HepG2 (cell line): ENCODE measurements around the gene PANK2. TPM values are rescaled to one million over a fixed set of nuclear protein-coding genes. Genes with fewer than 3 reads are reported as not detected.
A peak's percentile ranks its signal among the peaks of the same experiment; 100 is the strongest.

Source experiments
- ATF1 ChIP-seq: IDR thresholded peaks from 2 replicates; pipeline ENCODE4 v1.6.1; 2016; ENCODE audit warnings: mild to moderate bottlenecking, control low read depth
- EEA1 ChIP-seq: sonication (generic); formaldehyde crosslinking; IDR thresholded peaks from 2 replicates; pipeline ENCODE4 v1.5.1; 2020; ENCODE audit warnings: mild to moderate bottlenecking, missing genetic modification reagents, borderline replicate concordance
- FIP1L1 ChIP-seq: fragments of 200-400 bp; formaldehyde crosslinking; IDR thresholded peaks from 2 replicates; pipeline ENCODE4 v1.6.1; 2018; ENCODE audit warnings: low read depth, mild to moderate bottlenecking, low read length, moderate library complexity, borderline replicate concordance; ENCODE audit not compliant: insufficient read depth
- GABPA ChIP-seq, 2 experiments: IDR thresholded peaks; 2 replicates each; pipeline ENCODE4 v1.6.1; 2011 to 2016; ENCODE audit warnings: low read depth in 2 of 2, low read length in 1 of 2, missing biosample characterization in 1 of 2, missing genetic modification characterization in 1 of 2
- KAT2B ChIP-seq: fragments of 150-350 bp; IDR thresholded peaks from 2 replicates; pipeline ENCODE4 v1.6.1; 2014; ENCODE audit warnings: low read depth, low read length, borderline replicate concordance
- MATR3 ChIP-seq: sonication (generic); formaldehyde crosslinking; IDR thresholded peaks from 2 replicates; pipeline ENCODE4 v1.4.0; 2020; ENCODE audit warnings: missing genetic modification reagents
- NONO ChIP-seq, 2 experiments: fragments of 450-650 bp in 1 of 2; sonication (generic) in 1 of 2; formaldehyde crosslinking in 1 of 2; IDR thresholded peaks in 1 of 2; conservative IDR thresholded peaks in 1 of 2; 2 replicates each; pipeline versions ENCODE4 v1.6.1 to v1.8.0; 2017 to 2022; ENCODE audit warnings: mild to moderate bottlenecking in 1 of 2, missing genetic modification reagents in 1 of 2, moderate library complexity in 1 of 2
- NR2F6 ChIP-seq, 2 experiments: IDR thresholded peaks; 2 replicates each; pipeline ENCODE4 v1.6.1; 2016; ENCODE audit warnings: antibody characterized with exemption in 1 of 2, mild to moderate bottlenecking in 1 of 2
- PAWR ChIP-seq: sonication (generic); formaldehyde crosslinking; IDR thresholded peaks from 2 replicates; pipeline ENCODE4 v1.4.0; 2020; ENCODE audit warnings: missing genetic modification reagents, mild to moderate bottlenecking, borderline replicate concordance
- POGZ ChIP-seq: sonication (generic); formaldehyde crosslinking; IDR thresholded peaks from 2 replicates; pipeline ENCODE4 v1.4.0; 2020; ENCODE audit warnings: mild to moderate bottlenecking, missing genetic modification reagents
- SOX13 ChIP-seq, 3 experiments: fragments of 450-650 bp in 1 of 3; sonication (generic) in 1 of 3; formaldehyde crosslinking in 1 of 3; IDR thresholded peaks in 2 of 3; conservative IDR thresholded peaks in 1 of 3; 2 replicates each; pipeline versions ENCODE4 v1.5.0 to v1.6.1; 2016 to 2020; ENCODE audit warnings: antibody characterized with exemption in 1 of 3, mild to moderate bottlenecking in 1 of 3, missing compliant biosample characterization in 1 of 3, missing genetic modification reagents in 1 of 3, moderate library complexity in 1 of 3
- SRF ChIP-seq: IDR thresholded peaks from 2 replicates; pipeline ENCODE4 v1.6.1; 2011; ENCODE audit warnings: mild to moderate bottlenecking, low read depth, low read length, moderate library complexity
- ZMAT3 ChIP-seq: sonication (generic); formaldehyde crosslinking; conservative IDR thresholded peaks from 2 replicates; pipeline ENCODE4 v1.7.0; 2021; ENCODE audit warnings: missing genetic modification reagents
- ZMYM4 ChIP-seq: sonication (generic); formaldehyde crosslinking; IDR thresholded peaks from 2 replicates; pipeline ENCODE4 v1.8.1; 2023; ENCODE audit warnings: mild to moderate bottlenecking, missing genetic modification reagents
- ZNF33A ChIP-seq: sonication (generic); formaldehyde crosslinking; IDR thresholded peaks from 2 replicates; pipeline ENCODE4 v1.5.1; 2020; ENCODE audit warnings: missing genetic modification reagents, mild to moderate bottlenecking, moderate library complexity, borderline replicate concordance
- ZNF451 ChIP-seq: sonication (generic); formaldehyde crosslinking; IDR thresholded peaks from 2 replicates; pipeline ENCODE4 v1.5.0; 2020; ENCODE audit warnings: mild to moderate bottlenecking, missing genetic modification reagents
- polyA plus RNA-seq, 8 experiments: library from polyadenylated mRNA; depleted of rRNA in 3 of 8; stranded (reverse) in 7 of 8; unstranded in 1 of 8; fragments of >200 nt; fragmentation: Illumina TruSeq in 4 of 8; extraction: Trizol in 4 of 8; gene quantifications; 2 replicates each; pipeline versions ENCODE4 v1.2.1 to v1.2.3, GENCODE V29; 2011 to 2016; ENCODE audit warnings: low read depth in 4 of 8, missing spikeins in 1 of 8, mixed read lengths in 1 of 8; ENCODE audit not compliant: insufficient read depth in 1 of 8
- total RNA-seq, 5 experiments: library from RNA; depleted of rRNA; stranded (reverse); fragments of >200 nt; fragmentation: Illumina TruSeq; extraction: Trizol; gene quantifications; 2 replicates each; pipeline ENCODE4 v1.2.3, GENCODE V29; 2016; ENCODE audit warnings: low read depth in 1 of 5
- TF ChIP-seq, protein P1 (sequence below): sonication (generic); formaldehyde crosslinking; IDR thresholded peaks from 2 replicates; pipeline ENCODE4 v1.4.0; 2020; ENCODE audit warnings: missing genetic modification reagents
- TF ChIP-seq, protein P2 (sequence below): sonication (generic); formaldehyde crosslinking; IDR thresholded peaks from 2 replicates; pipeline ENCODE4 v1.5.1; 2020; ENCODE audit warnings: mild to moderate bottlenecking, missing genetic modification reagents, moderate library complexity
- TF ChIP-seq, protein P3 (sequence below): sonication (generic); formaldehyde crosslinking; IDR thresholded peaks from 2 replicates; pipeline ENCODE4 v1.5.0; 2020; ENCODE audit warnings: missing genetic modification reagents
- TF ChIP-seq, protein P4 (sequence below), 2 experiments: fragments of 450-650 bp in 1 of 2; sonication (generic) in 1 of 2; formaldehyde crosslinking; IDR thresholded peaks; 2 replicates each; pipeline versions ENCODE4 v1.5.0 to v1.8.0; 2020 to 2022; ENCODE audit warnings: mild to moderate bottlenecking in 1 of 2, missing genetic modification reagents in 1 of 2
- TF ChIP-seq, protein P5 (sequence below): sonication (generic); formaldehyde crosslinking; IDR thresholded peaks from 2 replicates; pipeline ENCODE4 v1.4.0; 2020; ENCODE audit warnings: mild to moderate bottlenecking, missing genetic modification reagents

PANK2 gene
- total and polyA plus RNA-seq, 2 of the 13 experiments (the other 11 are each of a cell fraction or from before 2014, with no cell fraction given), result 39.2 to 123 TPM

DNA sequence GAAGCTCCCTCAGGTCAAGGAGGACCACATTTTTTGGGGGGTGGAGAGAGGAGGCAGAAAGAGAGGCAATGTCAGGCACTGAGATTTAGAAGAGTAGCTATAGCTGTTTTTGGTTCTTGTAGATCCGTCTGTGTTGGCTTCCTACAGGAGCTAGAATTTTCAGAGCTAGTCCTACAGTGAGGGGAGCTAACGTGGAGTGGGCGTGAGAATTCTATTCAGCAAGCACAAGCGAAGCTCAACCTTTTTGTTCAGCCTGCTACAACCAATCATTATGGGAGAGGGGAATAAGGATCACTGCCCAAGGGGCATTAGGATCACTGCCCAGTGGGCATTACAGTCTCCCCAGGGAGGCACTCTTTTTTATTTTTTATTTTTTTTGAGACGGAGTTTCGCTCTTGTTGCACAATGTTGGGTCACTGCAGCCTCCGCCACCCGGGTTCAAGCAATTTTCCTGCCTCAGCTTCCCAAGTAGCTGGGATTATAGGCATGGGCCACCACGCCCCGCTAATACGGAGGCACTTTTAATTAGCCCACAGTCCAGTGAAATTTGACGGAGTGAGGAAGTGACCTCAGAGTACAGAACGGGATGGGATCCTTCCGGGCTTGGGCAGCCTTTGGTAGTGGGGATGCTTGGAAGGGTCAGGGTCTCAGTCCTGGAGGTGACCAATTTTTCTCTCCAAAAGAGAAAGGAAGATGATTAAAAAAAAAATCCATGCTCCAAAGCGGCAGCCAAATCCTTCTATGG is 1.1 kb upstream of the PANK2 start (continued):
- TF ChIP-seq FIP1L1 (no peak), MATR3 (CRISPR knock-in tag) (no peak), SRF (no peak), ZMYM4 (CRISPR knock-in tag) (no peak), PAWR (CRISPR knock-in tag) (no peak), POGZ (CRISPR knock-in tag) (no peak), SOX13 (IDR thresholded peaks at IDR 0.05) (no peak), SOX13 (CRISPR knock-in tag; conservative IDR thresholded peaks at IDR 0.05 in 1 of 2, IDR thresholded peaks at IDR 0.05 in 1 of 2) (no peak), ATF1 (no peak), ZNF451 (CRISPR knock-in tag) (no peak), NONO (IDR thresholded peaks at IDR 0.05) (no peak), NONO (CRISPR knock-in tag; conservative IDR thresholded peaks at IDR 0.05) (no peak), GABPA (IDR thresholded peaks at IDR 0.05; ENCODE audit: low read depth, low read length) (peak; percentile 8; the same call in 1 of the 2 replicates), GABPA (CRISPR knock-in tag; IDR thresholded peaks at IDR 0.05; ENCODE audit: low read depth) (no peak), KAT2B (no peak), ZNF33A (CRISPR knock-in tag) (no peak), ZMAT3 (no peak), NR2F6 (IDR thresholded peaks at IDR 0.05) (no peak), NR2F6 (CRISPR knock-in tag; IDR thresholded peaks at IDR 0.05) (no peak), EEA1 (no peak)
- TF ChIP-seq, protein P1, sequence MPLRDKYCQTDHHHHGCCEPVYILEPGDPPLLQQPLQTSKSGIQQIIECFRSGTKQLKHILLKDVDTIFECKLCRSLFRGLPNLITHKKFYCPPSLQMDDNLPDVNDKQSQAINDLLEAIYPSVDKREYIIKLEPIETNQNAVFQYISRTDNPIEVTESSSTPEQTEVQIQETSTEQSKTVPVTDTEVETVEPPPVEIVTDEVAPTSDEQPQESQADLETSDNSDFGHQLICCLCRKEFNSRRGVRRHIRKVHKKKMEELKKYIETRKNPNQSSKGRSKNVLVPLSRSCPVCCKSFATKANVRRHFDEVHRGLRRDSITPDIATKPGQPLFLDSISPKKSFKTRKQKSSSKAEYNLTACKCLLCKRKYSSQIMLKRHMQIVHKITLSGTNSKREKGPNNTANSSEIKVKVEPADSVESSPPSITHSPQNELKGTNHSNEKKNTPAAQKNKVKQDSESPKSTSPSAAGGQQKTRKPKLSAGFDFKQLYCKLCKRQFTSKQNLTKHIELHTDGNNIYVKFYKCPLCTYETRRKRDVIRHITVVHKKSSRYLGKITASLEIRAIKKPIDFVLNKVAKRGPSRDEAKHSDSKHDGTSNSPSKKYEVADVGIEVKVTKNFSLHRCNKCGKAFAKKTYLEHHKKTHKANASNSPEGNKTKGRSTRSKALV (CRISPR knock-in tag), result no peak
- TF ChIP-seq, protein P2, sequence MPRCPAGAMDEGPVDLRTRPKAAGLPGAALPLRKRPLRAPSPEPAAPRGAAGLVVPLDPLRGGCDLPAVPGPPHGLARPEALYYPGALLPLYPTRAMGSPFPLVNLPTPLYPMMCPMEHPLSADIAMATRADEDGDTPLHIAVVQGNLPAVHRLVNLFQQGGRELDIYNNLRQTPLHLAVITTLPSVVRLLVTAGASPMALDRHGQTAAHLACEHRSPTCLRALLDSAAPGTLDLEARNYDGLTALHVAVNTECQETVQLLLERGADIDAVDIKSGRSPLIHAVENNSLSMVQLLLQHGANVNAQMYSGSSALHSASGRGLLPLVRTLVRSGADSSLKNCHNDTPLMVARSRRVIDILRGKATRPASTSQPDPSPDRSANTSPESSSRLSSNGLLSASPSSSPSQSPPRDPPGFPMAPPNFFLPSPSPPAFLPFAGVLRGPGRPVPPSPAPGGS (CRISPR knock-in tag), result no peak
- TF ChIP-seq, protein P3, sequence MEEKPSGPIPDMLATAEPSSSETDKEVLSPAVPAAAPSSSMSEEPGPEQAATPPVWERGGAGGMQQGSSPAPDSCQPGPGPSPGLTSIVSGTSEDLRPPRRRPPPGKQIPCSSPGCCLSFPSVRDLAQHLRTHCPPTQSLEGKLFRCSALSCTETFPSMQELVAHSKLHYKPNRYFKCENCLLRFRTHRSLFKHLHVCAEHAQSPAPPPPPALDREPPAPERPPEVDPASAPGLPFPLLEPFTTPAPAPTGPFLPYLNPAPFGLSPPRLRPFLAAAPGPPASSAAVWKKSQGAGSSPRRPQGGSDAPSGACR (CRISPR knock-in tag), result no peak
- TF ChIP-seq, protein P4, sequence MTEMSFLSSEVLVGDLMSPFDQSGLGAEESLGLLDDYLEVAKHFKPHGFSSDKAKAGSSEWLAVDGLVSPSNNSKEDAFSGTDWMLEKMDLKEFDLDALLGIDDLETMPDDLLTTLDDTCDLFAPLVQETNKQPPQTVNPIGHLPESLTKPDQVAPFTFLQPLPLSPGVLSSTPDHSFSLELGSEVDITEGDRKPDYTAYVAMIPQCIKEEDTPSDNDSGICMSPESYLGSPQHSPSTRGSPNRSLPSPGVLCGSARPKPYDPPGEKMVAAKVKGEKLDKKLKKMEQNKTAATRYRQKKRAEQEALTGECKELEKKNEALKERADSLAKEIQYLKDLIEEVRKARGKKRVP (CRISPR knock-in tag; IDR thresholded peaks at IDR 0.05), result no peak
- TF ChIP-seq, protein P5, sequence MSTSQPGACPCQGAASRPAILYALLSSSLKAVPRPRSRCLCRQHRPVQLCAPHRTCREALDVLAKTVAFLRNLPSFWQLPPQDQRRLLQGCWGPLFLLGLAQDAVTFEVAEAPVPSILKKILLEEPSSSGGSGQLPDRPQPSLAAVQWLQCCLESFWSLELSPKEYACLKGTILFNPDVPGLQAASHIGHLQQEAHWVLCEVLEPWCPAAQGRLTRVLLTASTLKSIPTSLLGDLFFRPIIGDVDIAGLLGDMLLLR, result no peak
